SU-DHL-6 (cell line): ENCODE data around the gene GNAT2.

Experiments used
- EZH2phosphoT487 ChIP-seq: fragments of 200-600 bp; sonication (generic), shearing (Covaris generic); conservative IDR thresholded peaks from 2 replicates; pipeline ENCODE4 v1.6.1; 2018; ENCODE audit warnings: mild to moderate bottlenecking, antibody characterized with exemption, low read length, moderate library complexity, mixed read lengths
- TF ChIP-seq, protein P1 (sequence below): fragments of 200-600 bp; sonication (generic); IDR thresholded peaks from one replicate; pipeline ENCODE4 v1.5.1; 2017; ENCODE audit warnings: antibody characterized with exemption, mild to moderate bottlenecking, low read length, moderate library complexity; ENCODE audit not compliant: insufficient read depth, poor library complexity, severe bottlenecking

DNA sequence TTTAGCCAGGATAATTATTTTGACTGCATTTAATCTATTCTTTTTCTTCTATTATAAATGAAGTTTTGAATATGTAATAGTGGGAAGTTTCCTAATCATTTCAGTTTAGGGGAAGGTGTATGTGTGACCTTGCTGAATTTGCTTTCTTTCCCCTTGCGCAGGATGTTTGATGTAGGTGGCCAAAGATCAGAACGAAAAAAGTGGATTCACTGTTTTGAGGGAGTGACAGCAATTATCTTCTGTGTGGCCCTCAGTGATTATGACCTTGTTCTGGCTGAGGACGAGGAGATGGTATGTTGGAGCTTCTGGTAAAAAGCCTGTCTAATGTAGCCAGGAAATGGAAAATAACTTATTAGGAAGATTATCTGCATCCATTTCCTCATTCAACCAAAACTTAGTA lies 33.4 kb downstream of the GNAT2 start:
- TF ChIP-seq, protein P1, sequence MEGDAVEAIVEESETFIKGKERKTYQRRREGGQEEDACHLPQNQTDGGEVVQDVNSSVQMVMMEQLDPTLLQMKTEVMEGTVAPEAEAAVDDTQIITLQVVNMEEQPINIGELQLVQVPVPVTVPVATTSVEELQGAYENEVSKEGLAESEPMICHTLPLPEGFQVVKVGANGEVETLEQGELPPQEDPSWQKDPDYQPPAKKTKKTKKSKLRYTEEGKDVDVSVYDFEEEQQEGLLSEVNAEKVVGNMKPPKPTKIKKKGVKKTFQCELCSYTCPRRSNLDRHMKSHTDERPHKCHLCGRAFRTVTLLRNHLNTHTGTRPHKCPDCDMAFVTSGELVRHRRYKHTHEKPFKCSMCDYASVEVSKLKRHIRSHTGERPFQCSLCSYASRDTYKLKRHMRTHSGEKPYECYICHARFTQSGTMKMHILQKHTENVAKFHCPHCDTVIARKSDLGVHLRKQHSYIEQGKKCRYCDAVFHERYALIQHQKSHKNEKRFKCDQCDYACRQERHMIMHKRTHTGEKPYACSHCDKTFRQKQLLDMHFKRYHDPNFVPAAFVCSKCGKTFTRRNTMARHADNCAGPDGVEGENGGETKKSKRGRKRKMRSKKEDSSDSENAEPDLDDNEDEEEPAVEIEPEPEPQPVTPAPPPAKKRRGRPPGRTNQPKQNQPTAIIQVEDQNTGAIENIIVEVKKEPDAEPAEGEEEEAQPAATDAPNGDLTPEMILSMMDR = no peak
- no peak for TF ChIP-seq EZH2phosphoT487
